Bronchial epithelial cell (primary cell): ENCODE data around the gene EMX1. TPM values are rescaled to one million over a fixed set of nuclear protein-coding genes. Genes with fewer than 3 reads are reported as not detected.

Experiments used
- DNase-seq: peaks from one replicate; pipeline ENCODE4 v3.0.0-alpha.2; 2010; ENCODE audit warnings: low read depth
- FAIRE-seq: peaks from 2 replicates; lab custom pipeline; 2011; peaks lifted over from hg19 to GRCh38; lab: Jason Lieb, UNC
- H3K27me3 ChIP-seq: 2 replicates; pipeline ENCODE4 v1.5.1; 2011; ENCODE audit warnings: low read length; ENCODE audit not compliant: control insufficient read depth, insufficient read depth
- H3K36me3 ChIP-seq: 2 replicates; pipeline ENCODE4 v1.5.1; 2011; ENCODE audit warnings: low read length; ENCODE audit not compliant: control insufficient read depth, insufficient read depth
- H3K4me3 ChIP-seq: 2 replicates; pipeline ENCODE4 v1.5.1; 2011; ENCODE audit warnings: mild to moderate bottlenecking, low read depth, low read length, control low read depth
- total RNA-seq: library from RNA; depleted of rRNA; stranded (reverse); fragments of >200 nt; gene quantifications from 2 replicates; pipeline ENCODE4 v1.2.1, GENCODE V29; 2014
- TF ChIP-seq, protein P1 (sequence below): IDR thresholded peaks from 2 replicates; pipeline ENCODE4 v1.5.1; 2011; ENCODE audit warnings: mild to moderate bottlenecking, moderate library complexity, low read length, control low read depth, inconsistent platforms; ENCODE audit not compliant: insufficient read depth, severe bottlenecking

EMX1 gene
- total RNA-seq, 1 donor from 2014 or later: 0.26 TPM

- no peak for FAIRE-seq
- H3K4me3 ChIP-seq: no peak overlapping the region
- TF ChIP-seq, protein P1, sequence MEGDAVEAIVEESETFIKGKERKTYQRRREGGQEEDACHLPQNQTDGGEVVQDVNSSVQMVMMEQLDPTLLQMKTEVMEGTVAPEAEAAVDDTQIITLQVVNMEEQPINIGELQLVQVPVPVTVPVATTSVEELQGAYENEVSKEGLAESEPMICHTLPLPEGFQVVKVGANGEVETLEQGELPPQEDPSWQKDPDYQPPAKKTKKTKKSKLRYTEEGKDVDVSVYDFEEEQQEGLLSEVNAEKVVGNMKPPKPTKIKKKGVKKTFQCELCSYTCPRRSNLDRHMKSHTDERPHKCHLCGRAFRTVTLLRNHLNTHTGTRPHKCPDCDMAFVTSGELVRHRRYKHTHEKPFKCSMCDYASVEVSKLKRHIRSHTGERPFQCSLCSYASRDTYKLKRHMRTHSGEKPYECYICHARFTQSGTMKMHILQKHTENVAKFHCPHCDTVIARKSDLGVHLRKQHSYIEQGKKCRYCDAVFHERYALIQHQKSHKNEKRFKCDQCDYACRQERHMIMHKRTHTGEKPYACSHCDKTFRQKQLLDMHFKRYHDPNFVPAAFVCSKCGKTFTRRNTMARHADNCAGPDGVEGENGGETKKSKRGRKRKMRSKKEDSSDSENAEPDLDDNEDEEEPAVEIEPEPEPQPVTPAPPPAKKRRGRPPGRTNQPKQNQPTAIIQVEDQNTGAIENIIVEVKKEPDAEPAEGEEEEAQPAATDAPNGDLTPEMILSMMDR: peak; percentile 63
- DNase-seq: peak; percentile 95
- H3K27me3 ChIP-seq: peaks cover 2% of the 10 kb centered on the region
- H3K36me3 ChIP-seq: no peaks in the 10 kb centered on the region
These were observed 17.6 kb downstream of the EMX1 start for GRCh38 chr2:72934683-72935610.

- H3K36me3 ChIP-seq: no peaks in the 10 kb centered on the region
- DNase-seq (no peak), FAIRE-seq (no peak)
- TF ChIP-seq, protein P1: no peak
- H3K4me3 ChIP-seq: no peak overlapping the region
- H3K27me3 ChIP-seq: no peaks in the 10 kb centered on the region
These were observed 18.3 kb downstream of the EMX1 start for GRCh38 chr2:72935611-72935957.

- H3K4me3 ChIP-seq: no peak overlapping the region
- no peaks in the 10 kb centered on the region for H3K27me3 ChIP-seq
- TF ChIP-seq, protein P1: no peak
- FAIRE-seq: peak; percentile 68
- H3K36me3 ChIP-seq: no peaks in the 10 kb centered on the region
- no peak for DNase-seq
These were observed 19.5 kb downstream of the EMX1 start for GRCh38 chr2:72936660-72937355.

- peak; percentile 29 for DNase-seq
- FAIRE-seq: no peak
- H3K27me3 ChIP-seq: no peaks in the 10 kb centered on the region
- H3K36me3 ChIP-seq: no peaks in the 10 kb centered on the region
- H3K4me3 ChIP-seq: no peak overlapping the region
- TF ChIP-seq, protein P1: no peak
These were observed 20.0 kb downstream of the EMX1 start for GRCh38 chr2:72937356-72937669.

- no peak for FAIRE-seq
- Histone ChIP-seq H3K36me3 (no peaks in the 10 kb centered on the region), H3K4me3 (no peak overlapping the region), H3K27me3 (no peaks in the 10 kb centered on the region)
- DNase-seq: no peak
- TF ChIP-seq, protein P1: no peak
These were observed 21.1 kb downstream of the EMX1 start for GRCh38 chr2:72938455-72938854.
